ENCODE results near the gene ADAMTS12.

GRCh38 chr5:33794550-33795181 lies 97.1 kb downstream of the ADAMTS12 start:
- TF ChIP-seq CTCF (IDR thresholded peaks at IDR 0.05; ENCODE audit: poor library complexity, severe bottlenecking): no peak
- no peak for TF ChIP-seq POLR2AphosphoS5 (IDR thresholded peaks at IDR 0.05)

Data from neural cell (in vitro differentiated cells).